Left ventricle myocardium inferior (tissue), 1 donor: ENCODE data around the gene TRIM66. TPM values are rescaled to one million over a fixed set of nuclear protein-coding genes. Genes with fewer than 3 reads are reported as not detected.

ENCODE experiments used
- DNase-seq: peaks from one replicate; pipeline ENCODE4 v3.0.0-alpha.2; 2020
- H3K27ac ChIP-seq: fragments of 200-600 bp; replicated peaks from 2 replicates; pipeline ENCODE4 v1.8.0; 2021
- H3K27me3 ChIP-seq: fragments of 200-600 bp; 2 replicates; pipeline ENCODE4 v1.8.0; 2021; ENCODE audit warnings: low read depth
- H3K36me3 ChIP-seq: fragments of 200-600 bp; 2 replicates; pipeline ENCODE4 v1.8.0; 2021
- H3K4me1 ChIP-seq: fragments of 200-600 bp; 2 replicates; pipeline ENCODE4 v1.8.0; 2021
- H3K4me3 ChIP-seq: fragments of 200-600 bp; 2 replicates; pipeline ENCODE4 v1.8.0; 2021; ENCODE audit warnings: mild to moderate bottlenecking, moderate library complexity
- H3K9me3 ChIP-seq: fragments of 200-600 bp; replicated peaks from 2 replicates; pipeline ENCODE4 v1.8.0; 2021
- CTCF ChIP-seq: fragments of 200-600 bp; IDR thresholded peaks from 2 replicates; pipeline ENCODE4 v1.8.0; 2021; ENCODE audit warnings: antibody characterized with exemption, mild to moderate bottlenecking, borderline replicate concordance
- intact Hi-C: fragments of 100-400 bp; cut with micrococcal nuclease; formaldehyde crosslinking; loops from one replicate; pipeline ENCODE4 v1.11.0; 2022
- total RNA-seq: library from RNA; stranded (reverse); fragmentation: NEBNext Ultra II Directional; extraction: Animal tissue kit (Norgen Biotek cat#: 25700); gene quantifications from one replicate; pipeline ENCODE4 v1.2.1, GENCODE V29; 2021
- donor health status: DM: no; HTN: yes; CAD: no; lungs with severe emphysema.

Gene TRIM66
- total RNA-seq, 1 donor from 2014 or later, result 4.1 TPM

GRCh38 chr11:8564526-8564925 lies 117.9 kb downstream of the TRIM66 start:
- intact Hi-C loops, result no loop called here
- Histone ChIP-seq H3K27me3 (peaks cover 17% of the 10 kb centered on the region), H3K4me3 (no peak overlapping the region), H3K36me3 (no peaks in the 10 kb centered on the region), H3K27ac (no peak overlapping the region), H3K9me3 (peaks cover 11% of the 10 kb centered on the region), H3K4me1 (no peaks in the 10 kb centered on the region)
- DNase-seq, result no peak
- no peak for TF ChIP-seq CTCF

Other genes starting within 250 kb of the TRIM66 start
- 25.8 TPM for gene STK33, start 88.4 kb downstream of the TRIM66 start, total RNA-seq
- 597 TPM for gene RPL27A, start 127 bp upstream of the TRIM66 start, total RNA-seq
- gene AKIP1, start 228.5 kb upstream of the TRIM66 start, total RNA-seq, result 30.1 TPM